HG03103 (cell line): ENCODE results near the gene AR.

Experiments
- ATAC-seq: cut with Tn5 transposase; IDR thresholded peaks from one replicate; pipeline ENCODE4 v1.9.1; 2021; ENCODE audit warnings: low read depth; ENCODE audit not compliant: unreplicated experiment

AR gene

GRCh38 chrX:67723580-67724351 is 179.9 kb downstream of the AR start:
- ATAC-seq: no peak

- no peak for ATAC-seq
Observed at GRCh38 chrX:67724359-67725110, 180.7 kb downstream of the AR start.

- no peak for ATAC-seq
Observed at GRCh38 chrX:67725471-67725870, 181.7 kb downstream of the AR start.

- no peak for ATAC-seq
Observed at GRCh38 chrX:67726018-67726417, 182.2 kb downstream of the AR start.

GRCh38 chrX:67727576-67727975 is 183.8 kb downstream of the AR start:
- no peak for ATAC-seq

- no peak for ATAC-seq
Observed at GRCh38 chrX:67730296-67730695, 186.5 kb downstream of the AR start.

GRCh38 chrX:67731061-67731460 is 187.2 kb downstream of the AR start:
- ATAC-seq: no peak

GRCh38 chrX:67732864-67733263 is 189.0 kb downstream of the AR start:
- no peak for ATAC-seq

- no peak for ATAC-seq
Observed at GRCh38 chrX:67734111-67734753, 190.4 kb downstream of the AR start.

- no peak for ATAC-seq
Observed at GRCh38 chrX:67749536-67749935, 205.7 kb downstream of the AR start.

- ATAC-seq: no peak
Observed at GRCh38 chrX:67750694-67751093, 206.9 kb downstream of the AR start.

GRCh38 chrX:67759018-67759417 is 215.2 kb downstream of the AR start:
- ATAC-seq: no peak

- ATAC-seq: no peak
Observed at GRCh38 chrX:67777148-67777547, 233.3 kb downstream of the AR start.

GRCh38 chrX:67779099-67779498 is 235.3 kb downstream of the AR start:
- ATAC-seq: no peak
